Nephron progenitor cell (in vitro differentiated cells): ENCODE data around the gene UBE2J2.

Experiments
- DNase-seq: peaks from one replicate; pipeline ENCODE4 v3.0.0; 2021
- H3K27ac Mint-ChIP-seq: 2 replicates; pipeline ENCODE4 v1.8.0; 2021; ENCODE audit warnings: mild to moderate bottlenecking, moderate library complexity, mixed read lengths
- H3K27me3 Mint-ChIP-seq: 2 replicates; pipeline ENCODE4 v1.8.0; 2021; ENCODE audit warnings: mild to moderate bottlenecking, low read depth, mixed read lengths; ENCODE audit not compliant: poor library complexity
- H3K36me3 Mint-ChIP-seq: 2 replicates; pipeline ENCODE4 v1.8.0; 2021; ENCODE audit warnings: low read depth, mixed read lengths
- H3K4me1 Mint-ChIP-seq: 2 replicates; pipeline ENCODE4 v1.8.0; 2021; ENCODE audit warnings: mixed read lengths
- H3K4me3 Mint-ChIP-seq: 2 replicates; pipeline ENCODE4 v1.8.0; 2021; ENCODE audit warnings: mild to moderate bottlenecking, moderate library complexity, mixed read lengths
- H3K9me3 Mint-ChIP-seq: 2 replicates; pipeline ENCODE4 v1.8.0; 2021; ENCODE audit warnings: mild to moderate bottlenecking, moderate library complexity, mixed read lengths
- CTCF ChIP-seq: fragments of 200-600 bp; sonication (generic); IDR thresholded peaks from 2 replicates; pipeline ENCODE4 v1.5.0; 2021; ENCODE audit warnings: antibody characterized with exemption

UBE2J2 gene

DNA sequence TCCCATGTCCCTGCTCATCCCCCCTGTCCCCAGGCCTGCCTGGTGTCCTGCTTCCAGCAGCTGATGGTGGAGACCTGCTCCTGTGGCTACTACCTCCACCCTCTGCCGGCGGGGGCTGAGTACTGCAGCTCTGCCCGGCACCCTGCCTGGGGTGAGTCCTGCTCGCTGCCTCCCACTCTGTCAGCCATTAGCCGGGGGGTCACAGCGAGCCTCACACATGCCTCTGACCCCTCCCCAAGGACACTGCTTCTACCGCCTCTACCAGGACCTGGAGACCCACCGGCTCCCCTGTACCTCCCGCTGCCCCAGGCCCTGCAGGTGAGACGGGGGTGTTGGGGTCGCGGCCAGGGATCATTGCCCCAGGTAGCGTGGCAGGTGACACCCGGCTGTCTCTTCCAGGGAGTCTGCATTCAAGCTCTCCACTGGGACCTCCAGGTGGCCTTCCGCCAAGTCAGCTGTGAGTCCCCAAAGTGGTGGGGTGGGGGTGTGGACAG lies 16.6 kb upstream of the UBE2J2 start:
- peak; percentile 62 for TF ChIP-seq CTCF
- peak; percentile 85 for DNase-seq
- Mint-ChIP-seq H3K4me3 (no peak overlapping the region), H3K9me3 (no peaks in the 10 kb centered on the region), H3K27me3 (peaks cover 3% of the 10 kb centered on the region), H3K36me3 (no peaks in the 10 kb centered on the region), H3K27ac (no peak overlapping the region), H3K4me1 (peaks cover 5% of the 10 kb centered on the region)

DNA sequence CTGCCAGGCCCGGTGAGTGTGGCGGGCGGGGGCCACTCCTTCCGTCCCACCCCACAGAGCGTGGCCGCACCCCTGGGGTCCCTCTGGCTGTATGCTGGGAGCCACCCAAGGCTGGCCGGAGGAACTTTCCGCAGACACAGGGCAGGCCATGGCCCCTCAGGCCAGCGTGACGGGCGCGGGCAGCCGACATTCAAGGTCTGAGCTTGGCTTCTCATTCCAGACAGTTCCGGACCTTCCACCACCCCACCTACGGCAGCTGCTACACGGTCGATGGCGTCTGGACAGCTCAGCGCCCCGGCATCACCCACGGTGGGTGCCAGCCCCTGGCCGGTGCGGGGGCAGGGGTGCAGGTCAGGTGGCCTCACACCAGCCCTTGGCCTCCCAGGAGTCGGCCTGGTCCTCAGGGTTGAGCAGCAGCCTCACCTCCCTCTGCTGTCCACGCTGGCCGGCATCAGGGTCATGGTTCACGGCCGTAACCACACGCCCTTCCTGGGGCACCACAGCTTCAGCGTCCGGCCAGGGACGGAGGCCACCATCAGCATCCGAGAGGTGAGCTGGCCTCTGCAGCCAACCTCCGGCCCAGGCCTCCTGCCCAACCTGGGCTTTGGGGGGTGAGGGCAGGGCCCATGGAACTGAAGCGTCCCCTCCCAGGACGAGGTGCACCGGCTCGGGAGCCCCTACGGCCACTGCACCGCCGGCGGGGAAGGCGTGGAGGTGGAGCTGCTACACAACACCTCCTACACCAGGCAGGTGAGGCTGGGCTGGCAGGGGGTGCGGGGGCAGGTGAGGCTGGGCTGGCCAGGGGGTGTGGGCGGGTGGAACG lies 13.8 kb upstream of the UBE2J2 start:
- no peak for DNase-seq
- Mint-ChIP-seq H3K9me3 (no peaks in the 10 kb centered on the region), H3K36me3 (no peaks in the 10 kb centered on the region), H3K4me1 (peaks cover 17% of the 10 kb centered on the region), H3K27me3 (peaks cover 3% of the 10 kb centered on the region), H3K27ac (no peak overlapping the region), H3K4me3 (no peak overlapping the region)
- no peak for TF ChIP-seq CTCF

DNA sequence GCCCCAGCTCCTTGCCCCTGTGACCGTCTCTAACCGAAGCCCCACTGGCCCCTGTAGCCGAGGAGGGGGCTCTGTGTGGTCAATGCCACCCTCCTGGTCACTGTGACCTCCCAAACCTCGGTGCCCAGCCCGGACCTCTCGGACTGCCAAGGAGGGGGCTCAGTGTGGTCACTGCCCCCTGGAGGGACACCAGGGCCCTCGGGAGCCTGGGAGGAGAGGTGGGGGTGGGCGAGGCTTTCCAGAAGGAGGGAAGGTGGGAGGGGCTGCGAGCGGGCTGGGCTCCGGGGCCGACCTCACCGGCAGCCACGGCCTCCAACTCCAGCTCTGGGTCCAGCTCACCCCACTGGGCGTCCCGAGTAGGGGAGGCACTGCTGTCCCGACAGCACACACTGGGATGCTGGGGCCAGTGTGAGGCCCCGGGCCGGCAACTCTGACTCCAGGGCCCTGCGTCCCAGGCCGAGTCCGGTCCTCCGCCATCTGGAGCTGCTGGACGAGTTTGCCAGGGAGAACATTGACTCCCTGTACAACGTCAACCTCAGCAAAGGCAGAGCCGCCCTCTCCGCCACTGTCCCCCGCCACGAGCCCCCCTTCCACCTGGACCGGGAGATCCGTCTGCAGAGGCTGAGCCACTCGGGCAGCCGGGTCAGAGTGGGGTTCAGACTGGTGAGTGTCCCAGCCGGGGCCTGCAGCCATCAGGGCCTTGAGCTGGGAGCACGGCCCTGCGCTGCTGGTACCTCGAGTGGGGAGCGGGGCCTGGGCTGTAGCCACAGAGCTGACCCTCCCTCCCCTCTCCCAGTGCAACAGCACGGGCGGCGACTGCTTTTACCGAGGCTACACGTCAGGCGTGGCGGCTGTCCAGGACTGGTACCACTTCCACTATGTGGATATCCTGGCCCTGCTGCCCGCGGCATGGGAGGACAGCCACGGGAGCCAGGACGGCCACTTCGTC lies 12.9 kb upstream of the UBE2J2 start:
- Mint-ChIP-seq H3K9me3 (no peaks in the 10 kb centered on the region), H3K27me3 (peaks cover 3% of the 10 kb centered on the region), H3K36me3 (no peaks in the 10 kb centered on the region), H3K4me1 (peaks cover 14% of the 10 kb centered on the region), H3K4me3 (no peak overlapping the region), H3K27ac (no peak overlapping the region)
- no peak for DNase-seq
- no peak for TF ChIP-seq CTCF

- Mint-ChIP-seq H3K27me3 (peaks cover 3% of the 10 kb centered on the region), H3K4me3 (no peak overlapping the region), H3K36me3 (no peaks in the 10 kb centered on the region), H3K4me1 (peaks cover 14% of the 10 kb centered on the region), H3K27ac (no peak overlapping the region), H3K9me3 (no peaks in the 10 kb centered on the region)
- DNase-seq, result no peak
- TF ChIP-seq CTCF, result no peak
Observed at GRCh38 chr1:1285611-1286311, 12.1 kb upstream of the UBE2J2 start.

DNA sequence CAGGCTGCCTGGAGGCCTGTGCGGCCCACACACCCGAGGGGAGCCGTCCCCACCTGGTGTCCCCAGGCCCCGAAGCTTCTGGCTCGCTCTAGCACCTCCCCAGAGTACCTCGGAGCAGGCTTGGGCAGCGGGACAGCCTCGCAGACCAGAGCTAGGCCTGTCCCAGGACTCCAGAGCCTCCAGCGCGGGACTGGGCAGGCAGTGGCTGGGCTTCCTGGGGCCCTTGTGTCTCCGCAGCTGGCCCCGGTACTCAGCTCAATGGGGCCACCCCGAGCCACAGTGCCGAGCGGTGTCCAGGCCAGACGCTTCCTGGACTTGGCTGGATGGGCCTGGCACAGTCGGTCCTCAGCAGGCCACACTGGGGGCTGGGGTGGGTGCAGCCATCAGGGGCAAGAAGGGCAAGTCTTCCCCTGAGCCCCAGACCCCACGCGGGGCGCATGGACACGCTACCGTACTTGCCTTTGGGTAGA lies 11.5 kb upstream of the UBE2J2 start:
- Mint-ChIP-seq H3K27ac (no peak overlapping the region), H3K9me3 (no peaks in the 10 kb centered on the region), H3K27me3 (peaks cover 3% of the 10 kb centered on the region), H3K36me3 (no peaks in the 10 kb centered on the region), H3K4me3 (no peak overlapping the region), H3K4me1 (peaks cover 14% of the 10 kb centered on the region)
- TF ChIP-seq CTCF, result no peak
- no peak for DNase-seq
